OCI-LY1 (cell line): ENCODE results near the gene NPLOC4.

Experiments
- H2AFZ ChIP-seq: fragments of 200-600 bp; sonication (generic), shearing (Covaris generic); 2 replicates; pipeline ENCODE4 v1.6.0; 2014; ENCODE audit warnings: antibody characterized with exemption, mild to moderate bottlenecking, low read length
- H3F3A ChIP-seq: fragments of 200-600 bp; sonication (generic), shearing (Covaris generic); 2 replicates; pipeline ENCODE4 v1.6.0; 2014; ENCODE audit warnings: mild to moderate bottlenecking, antibody characterized with exemption, low read length, moderate library complexity; ENCODE audit not compliant: insufficient read depth
- H3K27ac ChIP-seq: fragments of 200-600 bp; sonication (generic); 2 replicates; pipeline ENCODE4 v1.5.1; 2014; ENCODE audit warnings: low read length, mixed run types, mild to moderate bottlenecking, low read depth; ENCODE audit not compliant: poor library complexity, severe bottlenecking
- H3K27me3 ChIP-seq: fragments of 200-600 bp; sonication (generic); 2 replicates; pipeline ENCODE4 v1.6.0; 2014; ENCODE audit warnings: antibody characterized with exemption, mild to moderate bottlenecking, low read length, moderate library complexity; ENCODE audit not compliant: insufficient read depth
- H3K36me3 ChIP-seq: fragments of 200-600 bp; sonication (generic); 2 replicates; pipeline ENCODE4 v1.6.1; 2014; ENCODE audit warnings: mild to moderate bottlenecking, antibody characterized with exemption, low read length, moderate library complexity, mixed read lengths; ENCODE audit not compliant: insufficient read depth
- H3K4me1 ChIP-seq: fragments of 200-600 bp; sonication (generic); 2 replicates; pipeline ENCODE4 v1.5.1; 2014; ENCODE audit warnings: mild to moderate bottlenecking, low read length, moderate library complexity; ENCODE audit not compliant: insufficient read depth, severe bottlenecking
- H3K4me2 ChIP-seq: fragments of 200-600 bp; sonication (generic), shearing (Covaris generic); 2 replicates; pipeline ENCODE4 v1.6.1; 2014; ENCODE audit warnings: low read length
- H3K4me3 ChIP-seq: fragments of 200-600 bp; sonication (generic); 2 replicates; pipeline ENCODE4 v1.5.1; 2014; ENCODE audit warnings: low read length, low read depth, mild to moderate bottlenecking, mixed read lengths; ENCODE audit not compliant: poor library complexity, severe bottlenecking
- H3K79me2 ChIP-seq: fragments of 200-600 bp; shearing (Covaris generic); 2 replicates; pipeline ENCODE4 v1.6.1; 2016; ENCODE audit warnings: mixed run types, low read length, mixed read lengths; ENCODE audit not compliant: insufficient read depth
- H3K9ac ChIP-seq: fragments of 200-600 bp; sonication (generic), shearing (Covaris generic); 2 replicates; pipeline ENCODE4 v1.6.1; 2014; ENCODE audit warnings: mild to moderate bottlenecking, low read length, mixed read lengths
- H3K9me2 ChIP-seq: fragments of 200-600 bp; sonication (generic), shearing (Covaris generic); 2 replicates; pipeline ENCODE4 v1.6.1; 2014; ENCODE audit warnings: low read depth, mild to moderate bottlenecking, low read length, mixed read lengths
- H3K9me3 ChIP-seq: fragments of 200-600 bp; shearing (Covaris generic); 2 replicates; pipeline ENCODE4 v1.6.1; 2014; ENCODE audit warnings: low read length, mixed read lengths
- H4K20me1 ChIP-seq: fragments of 200-600 bp; sonication (generic), shearing (Covaris generic); 2 replicates; pipeline ENCODE4 v1.6.0; 2016; ENCODE audit warnings: mild to moderate bottlenecking, low read length; ENCODE audit not compliant: insufficient read depth
- CTCF ChIP-seq: fragments of 200-600 bp; sonication (generic), shearing (Covaris generic); IDR thresholded peaks from 2 replicates; pipeline ENCODE4 v1.5.1; 2017; ENCODE audit warnings: mild to moderate bottlenecking, antibody characterized with exemption, low read length, moderate library complexity, mixed read lengths
- EZH2 ChIP-seq: fragments of 200-600 bp; sonication (generic), shearing (Covaris generic); IDR thresholded peaks from 2 replicates; pipeline ENCODE4 v1.8.0; 2017; ENCODE audit warnings: borderline replicate concordance, mixed run types, mild to moderate bottlenecking, antibody characterized with exemption, low read length, moderate library complexity, mixed read lengths

Gene NPLOC4

DNA sequence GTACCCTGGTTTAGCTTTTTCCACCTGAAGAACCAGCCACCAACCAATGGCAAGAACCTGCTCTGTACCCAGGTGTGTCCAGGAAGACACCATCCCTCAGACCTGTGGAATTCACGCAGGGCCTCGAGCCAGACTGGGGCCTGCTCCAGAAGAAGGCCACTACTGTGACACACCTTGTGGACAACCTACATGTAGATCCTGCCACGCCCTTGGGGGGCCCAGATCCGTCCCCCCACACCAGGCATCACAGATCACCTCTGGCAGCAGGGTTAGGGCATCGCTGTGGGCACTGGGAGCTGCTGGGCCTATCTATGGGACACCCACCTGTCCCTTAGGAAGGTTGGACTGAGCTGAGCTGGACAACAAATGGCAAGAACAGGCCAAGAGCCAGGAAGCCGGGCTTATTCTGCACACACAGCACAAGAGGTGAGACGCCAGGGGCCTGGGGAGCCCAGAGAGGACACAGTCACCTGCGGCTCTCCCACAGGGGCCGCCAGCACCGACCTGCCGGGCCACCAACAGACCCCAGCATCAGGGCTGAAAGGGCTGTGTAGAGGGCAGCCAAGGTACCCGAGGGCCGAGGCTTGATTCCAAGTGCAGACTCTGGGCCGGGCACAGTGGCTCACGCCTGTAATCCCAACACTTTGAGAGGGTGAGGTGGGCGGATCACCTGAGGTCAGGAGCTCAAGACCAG lies 92.5 kb downstream of the NPLOC4 start:
- Histone ChIP-seq H3K27ac (no peak overlapping the region), H2AFZ (no peak overlapping the region), H3K4me3 (no peak overlapping the region), H3F3A (no peaks in the 10 kb centered on the region), H3K36me3 (peaks cover 57% of the 10 kb centered on the region), H3K4me1 (no peaks in the 10 kb centered on the region), H3K9ac (no peak overlapping the region), H3K9me2 (no peaks in the 10 kb centered on the region), H3K9me3 (no peaks in the 10 kb centered on the region), H4K20me1 (no peaks in the 10 kb centered on the region), H3K27me3 (no peaks in the 10 kb centered on the region), H3K79me2 (no peaks in the 10 kb centered on the region), H3K4me2 (no peak overlapping the region)
- TF ChIP-seq EZH2: no peak
- no peak for TF ChIP-seq CTCF

DNA sequence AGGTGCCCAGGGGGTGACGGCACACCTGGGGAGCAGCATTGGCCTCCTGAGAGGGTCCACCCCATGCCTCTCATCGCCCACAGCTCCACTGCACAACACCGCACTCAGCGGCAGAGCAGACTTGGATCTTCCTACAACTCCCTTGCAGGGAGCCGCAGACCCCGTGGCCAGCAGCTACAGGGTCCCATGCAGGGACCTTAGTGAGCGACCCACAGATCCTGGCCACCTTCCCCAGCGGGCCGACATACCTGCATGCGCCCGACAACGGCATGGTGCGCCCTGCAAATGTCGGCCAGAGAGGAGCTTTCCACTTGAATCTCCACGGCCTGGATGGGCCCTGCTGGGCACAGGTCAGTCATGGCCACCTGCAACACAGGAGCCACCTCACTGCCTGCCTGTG lies 93.2 kb downstream of the NPLOC4 start:
- H3K27me3 ChIP-seq: no peaks in the 10 kb centered on the region
- no peaks in the 10 kb centered on the region for H3F3A ChIP-seq
- H3K36me3 ChIP-seq: peaks cover 52% of the 10 kb centered on the region
- H3K9me3 ChIP-seq: no peaks in the 10 kb centered on the region
- H3K79me2 ChIP-seq: no peaks in the 10 kb centered on the region
- H4K20me1 ChIP-seq: no peaks in the 10 kb centered on the region
- H3K27ac ChIP-seq: no peak overlapping the region
- TF ChIP-seq EZH2 (no peak), CTCF (no peak)
- no peaks in the 10 kb centered on the region for H3K9me2 ChIP-seq
- no peak overlapping the region for H3K4me3 ChIP-seq
- no peak overlapping the region for H2AFZ ChIP-seq
- no peak overlapping the region for H3K4me2 ChIP-seq
- H3K4me1 ChIP-seq: no peaks in the 10 kb centered on the region
- no peak overlapping the region for H3K9ac ChIP-seq

DNA sequence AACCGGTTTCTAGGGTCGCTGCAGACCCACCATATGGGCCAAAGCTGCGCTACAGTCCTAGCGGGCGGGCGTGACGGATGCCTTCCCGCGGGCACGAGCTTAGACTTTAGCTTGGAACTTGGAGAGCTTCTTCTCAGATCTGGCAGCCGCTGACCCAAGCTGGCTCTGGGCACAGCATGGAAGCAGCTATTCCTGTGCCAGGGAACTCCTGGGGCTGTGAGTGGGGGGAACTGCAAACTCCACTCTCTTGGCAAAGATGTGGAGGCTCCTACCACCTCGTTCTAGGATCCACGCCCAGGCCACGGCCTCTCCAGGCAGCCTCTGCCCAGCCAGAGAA lies 93.6 kb downstream of the NPLOC4 start:
- Histone ChIP-seq H3K4me1 (no peaks in the 10 kb centered on the region), H3K4me2 (no peak overlapping the region), H2AFZ (no peak overlapping the region), H3K9me3 (no peaks in the 10 kb centered on the region), H3F3A (no peaks in the 10 kb centered on the region), H3K27ac (no peak overlapping the region), H3K9ac (no peak overlapping the region), H3K9me2 (no peaks in the 10 kb centered on the region), H4K20me1 (no peaks in the 10 kb centered on the region), H3K27me3 (no peaks in the 10 kb centered on the region), H3K79me2 (no peaks in the 10 kb centered on the region), H3K36me3 (peaks cover 57% of the 10 kb centered on the region), H3K4me3 (no peak overlapping the region)
- TF ChIP-seq EZH2 (no peak), CTCF (no peak)
